Choroid plexus epithelial cell (primary cell): ENCODE data around the gene PGS1.

Experiments
- DNase-seq: peaks from one replicate; pipeline ENCODE4 v3.0.0-alpha.2; 2010; ENCODE audit warnings: low read depth
- H3K4me3 ChIP-seq: 2 replicates; pipeline ENCODE4 v1.5.1; 2011; ENCODE audit warnings: low read depth, mild to moderate bottlenecking, control low read depth, low read length, moderate library complexity
- CTCF ChIP-seq: conservative IDR thresholded peaks from 2 replicates; pipeline ENCODE4 v1.5.1; 2011; ENCODE audit warnings: low read depth, mild to moderate bottlenecking, control low read depth, inconsistent platforms, low read length, moderate library complexity

PGS1 gene

GRCh38 chr17:78355701-78356100 lies 22.7 kb upstream of the PGS1 start:
- TF ChIP-seq CTCF: no peak
- peak overlapping the region; percentile 96 for H3K4me3 ChIP-seq
- peak; percentile 40 for DNase-seq

GRCh38 chr17:78356101-78356713 lies 22.2 kb upstream of the PGS1 start:
- no peak for TF ChIP-seq CTCF
- peak overlapping the region; percentile 96 for H3K4me3 ChIP-seq
- DNase-seq: peak; percentile 94

GRCh38 chr17:78357177-78357586 lies 21.3 kb upstream of the PGS1 start:
- no peak for TF ChIP-seq CTCF
- H3K4me3 ChIP-seq: peak overlapping the region; percentile 96
- peak; percentile 74 for DNase-seq

- DNase-seq: peak; percentile 51
- H3K4me3 ChIP-seq: peak overlapping the region; percentile 96
- TF ChIP-seq CTCF: no peak
Observed at GRCh38 chr17:78357672-78358537, 20.5 kb upstream of the PGS1 start.

- peak; percentile 7 for TF ChIP-seq CTCF
- H3K4me3 ChIP-seq: peak overlapping the region; percentile 96
- DNase-seq: peak; percentile 82
Observed at GRCh38 chr17:78358538-78359320, 19.7 kb upstream of the PGS1 start.

- peak overlapping the region; percentile 96 for H3K4me3 ChIP-seq
- peak; percentile 72 for DNase-seq
- TF ChIP-seq CTCF: no peak
Observed at GRCh38 chr17:78359321-78359996, 19.0 kb upstream of the PGS1 start.
